HL-60 (cell line): ENCODE measurements around the gene NCL.
"Not testable (repeated sequence)": the region's sequence is repeated elsewhere in the genome, so short reads cannot be mapped to it uniquely, and the experiment has no call there.

Source experiments
- DNase-seq, 2 experiments: peaks; one replicate each; pipeline ENCODE4 v3.0.0-alpha.2; 2010 to 2020; ENCODE audit warnings: low read depth in 1 of 2, low spot score in 1 of 2
- H3K27ac ChIP-seq: fragments of 250-450 bp; sonication (Bioruptor Pico); replicated peaks from 2 replicates; pipeline ENCODE4 v1.5.1; 2020; ENCODE audit warnings: mild to moderate bottlenecking, moderate library complexity
- H3K27me3 ChIP-seq: fragments of 250-450 bp; sonication (Bioruptor Pico); 2 replicates; pipeline ENCODE4 v1.5.1; 2021; ENCODE audit warnings: mild to moderate bottlenecking, moderate library complexity; ENCODE audit not compliant: insufficient read depth, poor library complexity, severe bottlenecking
- H3K4me3 ChIP-seq: replicated peaks from 2 replicates; pipeline ENCODE4 v1.5.1; 2011; ENCODE audit warnings: mild to moderate bottlenecking, control low read depth, low read length; ENCODE audit not compliant: insufficient read depth
- GABPA ChIP-seq: IDR thresholded peaks from 2 replicates; pipeline ENCODE4 v1.6.1; 2012; ENCODE audit warnings: low read depth
- POLR2AphosphoS5 ChIP-seq: IDR thresholded peaks from 2 replicates; pipeline ENCODE4 v1.6.1; 2012; ENCODE audit warnings: low read depth
- SPI1 ChIP-seq: IDR thresholded peaks from 2 replicates; pipeline ENCODE4 v1.6.1; 2012; ENCODE audit warnings: low read depth, mild to moderate bottlenecking, borderline replicate concordance
- TF ChIP-seq, protein P1 (sequence below): IDR thresholded peaks from 2 replicates; pipeline ENCODE4 v1.6.1; 2012; ENCODE audit warnings: low read depth; ENCODE audit not compliant: insufficient replicate concordance
- TF ChIP-seq, protein P2 (sequence below): IDR thresholded peaks from one replicate; pipeline ENCODE4 v1.5.1; 2011; ENCODE audit warnings: low read length, control low read depth, inconsistent platforms; ENCODE audit not compliant: insufficient read depth

The NCL gene

DNA sequence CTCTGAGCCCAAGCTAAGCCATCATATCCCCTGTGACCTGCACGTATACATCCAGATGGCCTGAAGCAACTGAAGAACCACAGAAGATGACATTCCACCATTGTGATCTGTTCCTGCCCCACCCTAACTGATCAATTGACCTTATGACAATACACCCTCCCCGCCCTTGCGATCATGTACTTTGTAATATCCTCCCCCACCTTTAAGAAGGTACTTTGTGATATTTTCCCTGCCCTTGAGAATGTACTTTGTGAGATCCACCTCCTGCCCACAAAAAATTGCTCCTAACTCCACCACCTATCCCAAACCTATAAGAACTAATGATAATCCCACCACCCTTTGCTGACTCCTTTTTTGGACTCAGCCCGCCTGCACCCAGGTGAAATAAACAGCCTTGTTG lies 33.8 kb downstream of the NCL start:
- H3K27ac ChIP-seq, DNase-seq, H3K27me3 ChIP-seq, H3K4me3 ChIP-seq: not testable (repeated sequence)

DNA sequence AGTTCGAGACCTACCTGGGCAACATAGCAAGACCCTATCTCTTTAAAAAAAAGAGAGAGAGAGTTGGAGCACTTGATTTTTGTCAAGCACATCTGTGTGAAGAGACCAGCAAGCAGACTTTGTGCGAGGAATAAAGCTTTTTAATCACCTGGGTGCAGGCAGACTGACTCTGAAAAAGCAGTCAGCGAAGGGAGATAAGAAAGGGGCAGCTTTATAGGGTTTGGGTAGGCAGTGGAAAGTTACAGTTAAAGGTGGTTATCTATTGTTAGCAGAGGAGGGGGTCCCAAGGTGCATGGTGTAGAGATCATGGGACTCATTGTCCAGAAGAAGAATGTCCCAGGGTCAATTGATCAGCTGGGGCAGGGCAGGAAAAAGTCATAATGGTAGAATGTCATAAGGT lies 34.4 kb downstream of the NCL start:
- no peak overlapping the region for H3K27ac ChIP-seq
- TF ChIP-seq, protein P1, sequence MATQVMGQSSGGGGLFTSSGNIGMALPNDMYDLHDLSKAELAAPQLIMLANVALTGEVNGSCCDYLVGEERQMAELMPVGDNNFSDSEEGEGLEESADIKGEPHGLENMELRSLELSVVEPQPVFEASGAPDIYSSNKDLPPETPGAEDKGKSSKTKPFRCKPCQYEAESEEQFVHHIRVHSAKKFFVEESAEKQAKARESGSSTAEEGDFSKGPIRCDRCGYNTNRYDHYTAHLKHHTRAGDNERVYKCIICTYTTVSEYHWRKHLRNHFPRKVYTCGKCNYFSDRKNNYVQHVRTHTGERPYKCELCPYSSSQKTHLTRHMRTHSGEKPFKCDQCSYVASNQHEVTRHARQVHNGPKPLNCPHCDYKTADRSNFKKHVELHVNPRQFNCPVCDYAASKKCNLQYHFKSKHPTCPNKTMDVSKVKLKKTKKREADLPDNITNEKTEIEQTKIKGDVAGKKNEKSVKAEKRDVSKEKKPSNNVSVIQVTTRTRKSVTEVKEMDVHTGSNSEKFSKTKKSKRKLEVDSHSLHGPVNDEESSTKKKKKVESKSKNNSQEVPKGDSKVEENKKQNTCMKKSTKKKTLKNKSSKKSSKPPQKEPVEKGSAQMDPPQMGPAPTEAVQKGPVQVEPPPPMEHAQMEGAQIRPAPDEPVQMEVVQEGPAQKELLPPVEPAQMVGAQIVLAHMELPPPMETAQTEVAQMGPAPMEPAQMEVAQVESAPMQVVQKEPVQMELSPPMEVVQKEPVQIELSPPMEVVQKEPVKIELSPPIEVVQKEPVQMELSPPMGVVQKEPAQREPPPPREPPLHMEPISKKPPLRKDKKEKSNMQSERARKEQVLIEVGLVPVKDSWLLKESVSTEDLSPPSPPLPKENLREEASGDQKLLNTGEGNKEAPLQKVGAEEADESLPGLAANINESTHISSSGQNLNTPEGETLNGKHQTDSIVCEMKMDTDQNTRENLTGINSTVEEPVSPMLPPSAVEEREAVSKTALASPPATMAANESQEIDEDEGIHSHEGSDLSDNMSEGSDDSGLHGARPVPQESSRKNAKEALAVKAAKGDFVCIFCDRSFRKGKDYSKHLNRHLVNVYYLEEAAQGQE: no peak
- TF ChIP-seq POLR2AphosphoS5: no peak
- no peak for TF ChIP-seq GABPA
- TF ChIP-seq SPI1: no peak
- TF ChIP-seq, protein P2, sequence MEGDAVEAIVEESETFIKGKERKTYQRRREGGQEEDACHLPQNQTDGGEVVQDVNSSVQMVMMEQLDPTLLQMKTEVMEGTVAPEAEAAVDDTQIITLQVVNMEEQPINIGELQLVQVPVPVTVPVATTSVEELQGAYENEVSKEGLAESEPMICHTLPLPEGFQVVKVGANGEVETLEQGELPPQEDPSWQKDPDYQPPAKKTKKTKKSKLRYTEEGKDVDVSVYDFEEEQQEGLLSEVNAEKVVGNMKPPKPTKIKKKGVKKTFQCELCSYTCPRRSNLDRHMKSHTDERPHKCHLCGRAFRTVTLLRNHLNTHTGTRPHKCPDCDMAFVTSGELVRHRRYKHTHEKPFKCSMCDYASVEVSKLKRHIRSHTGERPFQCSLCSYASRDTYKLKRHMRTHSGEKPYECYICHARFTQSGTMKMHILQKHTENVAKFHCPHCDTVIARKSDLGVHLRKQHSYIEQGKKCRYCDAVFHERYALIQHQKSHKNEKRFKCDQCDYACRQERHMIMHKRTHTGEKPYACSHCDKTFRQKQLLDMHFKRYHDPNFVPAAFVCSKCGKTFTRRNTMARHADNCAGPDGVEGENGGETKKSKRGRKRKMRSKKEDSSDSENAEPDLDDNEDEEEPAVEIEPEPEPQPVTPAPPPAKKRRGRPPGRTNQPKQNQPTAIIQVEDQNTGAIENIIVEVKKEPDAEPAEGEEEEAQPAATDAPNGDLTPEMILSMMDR: no peak
- no peak overlapping the region for H3K4me3 ChIP-seq
- no peaks in the 10 kb centered on the region for H3K27me3 ChIP-seq
- no peak for DNase-seq

DNA sequence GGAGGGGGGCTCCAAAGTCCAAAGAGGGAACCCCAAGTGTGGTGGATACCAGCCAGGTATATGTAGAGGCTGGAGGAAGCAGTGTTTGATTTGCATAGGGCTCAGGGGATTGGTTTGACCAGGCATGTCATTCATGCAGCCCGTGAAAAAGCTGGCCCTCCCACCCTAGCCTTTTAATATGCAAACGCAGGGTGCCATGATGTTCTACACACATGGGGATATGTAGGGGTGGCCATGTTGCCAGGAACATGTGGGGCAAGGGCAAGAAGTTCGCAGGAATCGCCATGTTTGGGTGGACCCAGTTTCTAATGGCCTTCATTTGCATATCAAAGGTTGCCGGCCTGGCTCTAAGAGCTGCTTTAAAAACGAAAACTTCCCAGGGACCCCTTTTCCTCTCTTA lies 35.1 kb downstream of the NCL start:
- Histone ChIP-seq H3K4me3 (no peak overlapping the region), H3K27ac (no peak overlapping the region), H3K27me3 (no peaks in the 10 kb centered on the region)
- TF ChIP-seq, protein P2: no peak
- TF ChIP-seq, protein P1: no peak
- TF ChIP-seq GABPA: no peak
- no peak for TF ChIP-seq SPI1
- TF ChIP-seq POLR2AphosphoS5: no peak
- DNase-seq: no peak

DNA sequence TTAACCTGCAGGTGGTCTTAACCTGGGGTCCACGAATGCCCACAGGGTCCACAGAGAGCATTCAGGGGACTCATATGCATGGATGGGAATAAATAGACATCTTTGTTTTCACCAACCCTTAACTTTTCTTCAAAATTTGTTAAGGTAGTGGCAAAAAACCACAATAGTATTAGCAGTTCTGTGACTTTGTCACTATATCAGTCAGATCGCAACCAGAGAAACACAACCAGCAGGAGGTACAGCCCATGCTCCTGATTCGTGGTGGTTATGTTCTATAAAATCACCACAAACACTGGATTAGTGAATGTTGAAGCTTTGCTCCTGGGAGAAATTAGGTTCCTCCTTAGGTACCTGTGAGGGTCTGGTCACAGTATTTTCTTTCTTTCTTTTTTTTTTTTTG lies 37.2 kb downstream of the NCL start:
- TF ChIP-seq GABPA (no peak), POLR2AphosphoS5 (no peak), SPI1 (no peak)
- TF ChIP-seq, protein P1: no peak
- TF ChIP-seq, protein P2: no peak
- no peak for DNase-seq
- H3K27ac ChIP-seq: no peak overlapping the region
- no peak overlapping the region for H3K4me3 ChIP-seq
- H3K27me3 ChIP-seq: no peaks in the 10 kb centered on the region
